ENCODE data around the gene ERG28.

The ERG28 gene

GRCh38 chr14:75673345-75674035 is 12.8 kb upstream of the ERG28 start:
- TF ChIP-seq, protein P1, sequence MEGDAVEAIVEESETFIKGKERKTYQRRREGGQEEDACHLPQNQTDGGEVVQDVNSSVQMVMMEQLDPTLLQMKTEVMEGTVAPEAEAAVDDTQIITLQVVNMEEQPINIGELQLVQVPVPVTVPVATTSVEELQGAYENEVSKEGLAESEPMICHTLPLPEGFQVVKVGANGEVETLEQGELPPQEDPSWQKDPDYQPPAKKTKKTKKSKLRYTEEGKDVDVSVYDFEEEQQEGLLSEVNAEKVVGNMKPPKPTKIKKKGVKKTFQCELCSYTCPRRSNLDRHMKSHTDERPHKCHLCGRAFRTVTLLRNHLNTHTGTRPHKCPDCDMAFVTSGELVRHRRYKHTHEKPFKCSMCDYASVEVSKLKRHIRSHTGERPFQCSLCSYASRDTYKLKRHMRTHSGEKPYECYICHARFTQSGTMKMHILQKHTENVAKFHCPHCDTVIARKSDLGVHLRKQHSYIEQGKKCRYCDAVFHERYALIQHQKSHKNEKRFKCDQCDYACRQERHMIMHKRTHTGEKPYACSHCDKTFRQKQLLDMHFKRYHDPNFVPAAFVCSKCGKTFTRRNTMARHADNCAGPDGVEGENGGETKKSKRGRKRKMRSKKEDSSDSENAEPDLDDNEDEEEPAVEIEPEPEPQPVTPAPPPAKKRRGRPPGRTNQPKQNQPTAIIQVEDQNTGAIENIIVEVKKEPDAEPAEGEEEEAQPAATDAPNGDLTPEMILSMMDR (IDR thresholded peaks at IDR 0.05): no peak

DNA sequence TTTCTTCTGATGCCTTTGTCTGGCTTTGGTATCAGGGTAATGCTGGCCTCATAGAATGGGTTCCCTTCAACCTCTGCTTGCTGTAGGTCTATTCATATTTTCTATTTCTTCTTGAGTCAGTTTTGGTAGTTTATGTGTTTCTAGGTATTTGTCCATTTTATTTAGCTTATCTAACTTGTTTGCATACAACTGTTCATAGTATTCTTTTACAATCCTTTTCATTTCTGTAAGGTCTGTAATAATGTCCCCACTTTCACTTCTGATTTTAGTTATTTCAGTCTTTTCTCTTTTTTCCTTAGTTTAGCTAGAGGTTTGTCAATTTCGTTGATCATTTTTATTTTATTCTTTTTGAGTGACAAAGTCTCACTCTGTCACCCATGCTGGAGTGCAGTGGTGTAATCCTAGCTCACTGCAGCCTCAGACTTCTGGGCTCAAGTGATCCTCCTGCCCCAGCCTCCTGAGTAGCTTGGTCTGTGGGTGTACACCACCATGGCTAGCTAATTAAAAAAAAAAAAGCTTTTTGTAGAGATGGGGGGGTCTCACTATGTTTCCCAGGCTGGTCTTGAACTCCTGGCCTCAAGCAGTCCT is 12.0 kb upstream of the ERG28 start:
- TF ChIP-seq, protein P1 (IDR thresholded peaks at IDR 0.05): no peak

GRCh38 chr14:75667099-75667765 is 6.6 kb upstream of the ERG28 start:
- TF ChIP-seq, protein P1 (IDR thresholded peaks at IDR 0.05): no peak

GRCh38 chr14:75662966-75663365 is 2.3 kb upstream of the ERG28 start:
- TF ChIP-seq, protein P1 (IDR thresholded peaks at IDR 0.05): no peak

GRCh38 chr14:75661499-75661814 is 781 bp upstream of the ERG28 start:
- TF ChIP-seq, protein P1 (IDR thresholded peaks at IDR 0.05): no peak

DNA sequence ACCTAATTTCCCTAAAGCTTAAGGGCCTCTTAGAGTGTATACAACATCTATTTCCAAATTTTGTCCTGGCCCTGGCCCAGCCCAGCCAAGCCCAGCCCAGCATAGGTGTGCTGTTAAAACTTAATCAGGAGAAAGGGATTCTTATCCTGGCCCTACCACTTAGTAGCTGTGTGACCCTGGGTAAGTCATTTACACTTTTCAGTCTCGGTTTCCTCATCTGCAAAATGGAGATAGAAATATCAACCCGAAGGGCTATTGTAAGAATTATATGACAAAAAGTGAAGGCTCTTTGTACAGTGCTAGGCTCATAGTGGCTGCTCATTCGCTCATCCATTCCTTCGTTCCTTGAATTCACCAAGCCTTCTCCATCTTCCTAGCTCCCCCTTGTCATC is 442 bp downstream of the ERG28 start:
- TF ChIP-seq, protein P1 (IDR thresholded peaks at IDR 0.05): no peak

- TF ChIP-seq, protein P1 (IDR thresholded peaks at IDR 0.05): no peak
Measured at GRCh38 chr14:75658957-75659356, 1.7 kb downstream of the ERG28 start.
